Head of caudate nucleus (tissue), 42 donors: ENCODE results near the gene CCDC112.

Experiments used
- DNase-seq, 42 donors: peaks; one replicate each; pipeline versions ENCODE4 v3.0.0 to v3.0.0-alpha.2; 2020 to 2021; ENCODE audit warnings: mixed read lengths in 7 of 42
- intact Hi-C: fragments of 100-400 bp; cut with DNase I; formaldehyde crosslinking; loops from one replicate; pipeline ENCODE4 v1.15.0; 2022

CCDC112 gene

DNA sequence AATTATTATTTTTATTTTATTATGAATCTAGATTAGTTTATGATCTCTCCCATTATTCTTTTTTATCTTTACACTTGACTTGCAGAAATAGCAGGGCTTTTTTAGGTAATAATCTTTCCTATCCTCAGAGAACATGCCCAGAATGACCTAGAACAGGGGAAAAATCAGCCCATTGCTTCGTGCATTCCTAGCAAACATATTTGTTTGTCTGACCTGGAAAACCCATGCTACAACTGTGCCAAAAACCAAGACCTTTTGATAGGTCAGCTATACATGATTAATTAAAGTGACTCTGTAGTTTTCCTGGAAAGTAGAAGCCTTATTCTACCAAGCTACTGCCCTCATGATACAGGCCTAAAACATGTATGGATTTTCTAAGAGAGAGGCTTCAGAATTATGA lies 24.1 kb upstream of the CCDC112 start:
- no peak for DNase-seq
- intact Hi-C loops: no loop called here

GRCh38 chr5:115320006-115320405 lies 23.6 kb upstream of the CCDC112 start:
- intact Hi-C loops: no loop called here
- DNase-seq: no peak

- intact Hi-C loops: no loop called here
- no peak for DNase-seq
Observed at GRCh38 chr5:115319007-115319406, 22.6 kb upstream of the CCDC112 start.

DNA sequence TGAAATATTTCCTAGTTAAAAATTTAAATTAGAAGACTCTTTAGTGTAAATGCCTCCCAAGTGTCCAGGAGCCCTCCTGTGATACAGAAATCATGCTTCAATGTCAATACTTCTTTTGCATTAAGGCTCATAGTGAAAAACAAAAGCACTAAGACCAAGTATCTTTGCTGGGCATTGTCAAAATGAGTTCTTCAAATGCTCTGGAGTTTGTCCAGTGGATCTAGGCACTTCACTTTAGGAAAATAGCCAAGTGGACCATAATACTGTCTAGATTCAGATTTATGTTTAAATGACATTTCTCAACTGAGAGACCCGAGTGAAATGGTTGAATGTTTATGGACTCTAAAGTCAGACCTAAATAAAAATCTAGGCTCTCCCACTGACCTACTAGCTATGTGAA lies 21.3 kb upstream of the CCDC112 start:
- no peak for DNase-seq
- intact Hi-C loops: no loop called here

GRCh38 chr5:115317320-115317719 lies 20.9 kb upstream of the CCDC112 start:
- no peak for DNase-seq
- intact Hi-C loops: no loop called here

DNA sequence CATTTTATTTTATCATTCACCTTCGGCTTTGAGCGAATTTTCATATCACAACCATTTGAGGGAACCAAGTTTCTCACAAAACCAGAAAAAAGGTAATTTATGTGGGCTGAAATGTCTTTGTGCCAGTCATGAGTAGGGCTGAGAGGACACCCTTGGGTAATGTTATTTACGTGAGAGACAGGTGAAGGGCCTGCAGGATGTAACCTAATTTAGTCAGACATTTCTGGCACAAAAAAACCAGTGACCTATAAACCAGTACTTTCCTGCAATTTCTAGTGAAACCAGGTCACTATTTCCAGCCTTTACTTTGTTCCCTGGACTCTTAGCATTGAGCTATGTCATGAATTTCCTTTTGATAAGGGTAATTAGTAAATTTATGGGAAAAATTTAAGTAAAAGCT lies 17.2 kb upstream of the CCDC112 start:
- no peak for DNase-seq
- intact Hi-C loops: loop anchor here (5.0 kb wide), 1 partner anchor 264 kb away; no protein-coding TSS in a partner anchor

GRCh38 chr5:115313052-115313451 lies 16.6 kb upstream of the CCDC112 start:
- DNase-seq: no peak
- intact Hi-C loops: loop anchor here (5.0 kb wide), 1 partner anchor 264 kb away; no protein-coding TSS in a partner anchor

- intact Hi-C loops: loop anchor here (5.0 to 10.0 kb wide), 3 partner anchors 267 to 535 kb away; partner anchors contain the start of genes AP3S1 and ATG12
- DNase-seq: no peak
Observed at GRCh38 chr5:115309751-115310370, 13.4 kb upstream of the CCDC112 start.

GRCh38 chr5:115308815-115309214 lies 12.4 kb upstream of the CCDC112 start:
- DNase-seq: no peak
- intact Hi-C loops: loop anchor here (5.0 to 10.0 kb wide), 2 partner anchors 278 to 536 kb away; partner anchors contain the start of genes AP3S1 and ATG12

DNA sequence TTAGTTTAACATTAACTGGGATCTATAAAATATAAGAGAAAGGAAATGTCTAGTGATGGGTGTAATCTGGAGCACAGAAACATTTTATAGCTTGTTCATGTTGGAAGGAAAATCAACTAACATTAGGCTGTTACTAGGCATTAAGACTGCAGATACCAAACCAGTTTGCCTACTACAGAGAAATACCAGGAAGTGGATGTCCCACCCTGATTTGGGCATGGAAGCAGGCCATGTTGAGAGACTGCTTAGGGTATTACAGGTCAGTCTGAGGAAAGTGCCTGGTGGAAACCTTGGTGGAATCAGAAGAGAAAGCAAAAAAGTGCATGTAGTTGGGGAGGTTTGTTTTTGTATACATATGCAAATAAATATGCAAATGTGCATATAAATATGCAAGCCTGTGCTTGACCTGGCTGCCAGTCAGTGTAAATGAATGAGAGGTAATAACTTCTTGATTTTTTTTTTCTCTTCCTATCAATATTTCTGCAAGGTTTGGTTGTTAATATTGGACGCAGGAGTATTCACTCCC lies 9.6 kb upstream of the CCDC112 start:
- intact Hi-C loops: loop anchor here (5.0 to 10.0 kb wide), 2 partner anchors 281 to 539 kb away; partner anchors contain the start of genes AP3S1 and ATG12
- DNase-seq: no peak

DNA sequence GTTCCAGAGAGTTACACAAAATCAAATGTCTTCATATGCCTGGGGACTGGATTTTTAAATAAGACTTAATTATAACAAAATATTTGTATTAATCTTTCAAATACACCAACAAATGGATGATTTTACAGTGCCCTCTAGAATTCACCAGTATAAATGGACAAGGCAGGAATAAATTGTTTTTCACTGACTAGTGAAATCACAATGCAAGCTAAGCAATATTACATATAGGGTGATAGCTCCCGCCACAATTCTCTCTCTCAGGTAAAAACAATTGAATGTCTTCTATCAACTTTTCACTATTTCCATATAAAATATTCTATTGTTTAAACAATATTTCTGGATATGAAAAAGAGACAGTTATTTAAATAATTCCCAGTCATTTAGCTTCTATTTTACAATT lies 8.0 kb upstream of the CCDC112 start:
- DNase-seq: no peak
- intact Hi-C loops: loop anchor here (10.0 kb wide), 1 partner anchor 540 kb away; the partner anchor contains the start of genes AP3S1 and ATG12

- intact Hi-C loops: no loop called here
- DNase-seq: no peak
Observed at GRCh38 chr5:115298811-115299210, 2.4 kb upstream of the CCDC112 start.

GRCh38 chr5:115297031-115297430 lies 577 bp upstream of the CCDC112 start:
- intact Hi-C loops: no loop called here
- DNase-seq: no peak

DNA sequence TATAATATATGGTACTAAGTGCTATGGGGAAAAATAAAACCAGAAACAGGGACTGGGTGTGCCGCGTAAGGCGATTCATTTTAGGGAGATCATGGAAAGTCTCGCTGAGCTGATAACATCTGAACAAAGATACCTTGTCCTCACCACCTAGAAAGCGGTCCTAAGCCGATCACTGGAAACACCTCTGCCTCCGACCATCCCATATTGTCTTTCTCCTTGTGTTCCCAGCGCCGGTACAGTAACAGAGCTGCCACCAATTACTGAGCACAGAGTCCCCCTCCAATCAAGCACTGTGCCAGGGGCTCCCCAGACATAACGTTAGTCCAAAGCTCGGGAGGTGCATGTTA lies 704 bp downstream of the CCDC112 start:
- peak in 1 of 42 donors; percentile 6 for DNase-seq
- intact Hi-C loops: no loop called here

DNA sequence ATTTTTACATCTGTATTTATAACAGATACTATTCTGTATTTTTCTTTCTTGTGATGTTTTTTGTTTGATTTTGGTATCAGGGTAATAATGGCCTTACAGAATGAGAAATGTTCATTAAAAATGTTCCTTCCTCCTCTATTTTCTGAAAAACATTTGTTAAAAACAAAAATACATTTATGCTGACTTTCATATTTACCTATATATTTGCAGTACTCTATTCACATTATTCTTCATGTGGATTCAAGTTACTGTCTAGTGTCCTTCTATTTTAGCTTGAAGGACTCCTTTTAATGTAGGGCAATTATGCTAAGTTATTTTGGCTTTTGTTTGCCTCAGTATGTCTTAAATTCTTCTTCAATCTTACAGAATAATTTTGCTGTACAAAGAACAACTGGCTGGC lies 5.1 kb downstream of the CCDC112 start:
- intact Hi-C loops: no loop called here
- DNase-seq: no peak

DNA sequence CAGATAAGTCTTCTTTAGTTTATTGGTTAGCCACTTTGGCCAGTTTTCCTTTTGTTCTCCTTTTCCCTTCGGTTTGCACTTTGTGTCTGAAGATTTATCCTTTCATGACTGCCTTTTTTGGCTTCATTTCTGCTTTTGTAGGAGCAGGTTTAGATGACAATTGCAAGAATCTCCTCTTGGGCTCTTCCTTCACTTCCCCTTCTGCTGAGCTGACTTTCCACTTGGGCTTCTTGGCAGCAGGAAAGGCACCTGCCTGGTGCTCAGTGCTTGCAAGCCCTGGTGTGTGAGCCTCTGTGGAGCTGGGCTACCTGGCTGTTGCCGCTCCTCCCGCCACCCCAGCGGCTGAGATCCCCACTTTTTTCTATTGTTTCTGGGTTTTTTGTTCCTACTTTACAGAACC lies 7.3 kb downstream of the CCDC112 start:
- intact Hi-C loops: no loop called here

GRCh38 chr5:115284021-115284420 lies 12.4 kb downstream of the CCDC112 start:
- intact Hi-C loops: no loop called here
- DNase-seq: no peak

More for the DNA sequence above, 7.3 kb downstream of the CCDC112 start:
- no peak for DNase-seq

DNA sequence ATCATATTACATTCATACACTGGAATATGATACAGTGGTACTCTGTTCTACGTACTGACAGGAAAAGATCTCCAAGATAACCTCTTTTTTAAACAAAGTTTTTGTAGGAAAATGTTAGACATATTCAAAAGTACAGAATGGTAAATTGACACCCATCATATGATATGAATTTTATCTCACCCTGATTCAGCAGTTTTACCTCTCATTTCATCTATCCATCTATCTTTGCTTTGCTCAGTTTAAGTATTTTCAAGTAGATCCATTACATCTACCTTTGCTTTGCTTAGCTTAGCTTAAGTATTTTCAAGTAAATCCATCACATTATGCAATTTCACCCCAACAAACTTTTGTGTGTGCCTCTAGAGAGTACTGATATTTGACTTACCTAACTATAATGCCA lies 14.3 kb downstream of the CCDC112 start:
- intact Hi-C loops: no loop called here
- DNase-seq: no peak

GRCh38 chr5:115274584-115274983 lies 21.9 kb downstream of the CCDC112 start:
- DNase-seq: no peak
- intact Hi-C loops: no loop called here

DNA sequence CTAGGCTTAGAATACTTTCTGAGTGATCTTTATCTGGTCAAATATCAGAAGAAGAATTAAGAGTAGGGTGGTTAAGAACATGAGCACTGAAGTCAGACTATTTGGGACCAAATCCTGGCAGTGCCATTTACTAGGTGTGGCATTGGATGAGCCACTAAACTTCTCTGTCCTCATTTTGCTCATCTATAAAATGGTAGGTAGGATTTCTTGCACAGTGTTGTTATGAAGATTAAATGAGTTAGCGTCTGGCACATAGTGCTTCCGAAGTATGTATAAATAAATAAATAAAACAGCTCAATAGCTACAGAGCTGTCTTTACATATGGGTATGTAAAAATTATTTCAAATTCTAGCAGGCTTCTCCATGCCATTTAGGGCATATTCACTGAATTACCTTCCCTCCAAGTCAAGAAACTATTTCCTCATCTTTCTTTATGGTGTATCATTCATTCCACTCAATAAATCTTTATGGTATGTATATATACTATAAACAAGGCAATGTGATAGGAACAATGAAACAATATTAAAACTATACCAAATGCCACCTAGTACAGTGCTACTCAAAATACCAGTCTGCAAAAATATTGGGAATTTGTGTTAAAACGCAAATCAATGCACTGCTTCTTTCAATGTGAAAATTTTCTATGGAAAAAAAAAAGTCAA lies 24.0 kb downstream of the CCDC112 start:
- no peak for DNase-seq
- intact Hi-C loops: no loop called here
